C1 segment of cervical spinal cord (tissue), 14 donors: Measurements from ENCODE around the gene ZFAND4.
A peak's percentile ranks its signal among the peaks of the same experiment; 100 is the strongest.
"Not testable (repeated sequence)": the region's sequence is repeated elsewhere in the genome, so short reads cannot be mapped to it uniquely, and the experiment has no call there.

Source experiments
- DNase-seq, 14 donors: peaks; one replicate each; lab custom pipeline; 2025; lab: John Stamatoyannopoulos, UW

Gene ZFAND4

GRCh38 chr10:45672181-45673073, at the start of gene ZFAND4:
Gene ZFAND4, minus strand, starts transcription at chr10:45672772. Its CDS starts 9,047 bp downstream, at chr10:45663725.
- peak; percentile 48 to 98 (median 92) for DNase-seq

GRCh38 chr10:45721503-45721902, 48.9 kb upstream of the ZFAND4 start:
- not testable (repeated sequence) for DNase-seq

- DNase-seq, result not testable (repeated sequence)
These were observed 45.1 kb upstream of the ZFAND4 start for GRCh38 chr10:45717642-45718041.

- not testable (repeated sequence) for DNase-seq
These were observed 44.5 kb upstream of the ZFAND4 start for GRCh38 chr10:45717053-45717452.

- DNase-seq, result not testable (repeated sequence)
These were observed 38.7 kb upstream of the ZFAND4 start for GRCh38 chr10:45711223-45711622.

GRCh38 chr10:45710200-45710796, 37.7 kb upstream of the ZFAND4 start:
- not testable (repeated sequence) for DNase-seq

GRCh38 chr10:45678467-45678866, 5.9 kb upstream of the ZFAND4 start:
- DNase-seq, result not testable (repeated sequence)

- no peak for DNase-seq
These were observed 2.8 kb upstream of the ZFAND4 start for GRCh38 chr10:45675388-45675787.

GRCh38 chr10:45673074-45673648, 589 bp upstream of the ZFAND4 start:
- peak in 1 of 14 donors; percentile 4 for DNase-seq

GRCh38 chr10:45671300-45671699, 1.3 kb downstream of the ZFAND4 start:
- DNase-seq, result not testable (repeated sequence)

GRCh38 chr10:45669897-45670296, 2.7 kb downstream of the ZFAND4 start:
- DNase-seq, result not testable (repeated sequence)

- no peak for DNase-seq
These were observed 11.6 kb downstream of the ZFAND4 start for GRCh38 chr10:45660876-45661411.

GRCh38 chr10:45657033-45657926, 15.3 kb downstream of the ZFAND4 start:
- no peak for DNase-seq

GRCh38 chr10:45655219-45655618, 17.4 kb downstream of the ZFAND4 start:
- DNase-seq, result no peak

- not testable (repeated sequence) for DNase-seq
These were observed 17.8 kb downstream of the ZFAND4 start for GRCh38 chr10:45654753-45655141.

- no peak for DNase-seq
These were observed 19.1 kb downstream of the ZFAND4 start for GRCh38 chr10:45653454-45653853.

GRCh38 chr10:45652511-45652910, 20.1 kb downstream of the ZFAND4 start:
- no peak for DNase-seq

- no peak for DNase-seq
These were observed 23.3 kb downstream of the ZFAND4 start for GRCh38 chr10:45649296-45649695.

- no peak for DNase-seq
These were observed 25.5 kb downstream of the ZFAND4 start for GRCh38 chr10:45647118-45647517.

- DNase-seq, result no peak
These were observed 26.1 kb downstream of the ZFAND4 start for GRCh38 chr10:45646384-45647050.

GRCh38 chr10:45644527-45644926, 28.0 kb downstream of the ZFAND4 start:
- DNase-seq, result no peak
